K562 (cell line): ENCODE measurements around the gene CCT7. TPM values are rescaled to one million over a fixed set of nuclear protein-coding genes. Genes with fewer than 3 reads are reported as not detected.
"Not testable (repeated sequence)": the region's sequence is repeated elsewhere in the genome, so short reads cannot be mapped to it uniquely, and the experiment has no call there.

Experiments used
- ATAC-seq: fragments of 200-7000 bp; cut with Tn5 transposase; 3 replicates; pipeline ENCODE4 v1.9.1; 2020; ENCODE audit warnings: moderate library complexity
- BruUV-seq: library from RNA; stranded (reverse); fragments of 400-500 nt; replicated peaks from 2 replicates; lab custom pipeline; 2021; lab: Mats Ljungman, UMichigan
- CTCF ChIA-PET: fragments of 300-600 bp; formaldehyde crosslinking; extraction: SDS; loops from one replicate; lab custom pipeline; 2021; ENCODE audit warnings: low intra/inter-chr PET ratio; lab: Yijun Ruan, JAX
- POLR2A ChIA-PET: fragments of 300-600, 350-650 bp; sonication (Branson Sonifier 250); formaldehyde crosslinking; extraction: SDS; loops from one replicate; lab custom pipeline; 2021; ENCODE audit warnings: antibody characterized with exemption, inconsistent platforms; lab: Yijun Ruan, JAX
- DNase-seq, 4 experiments: peaks; one replicate each; pipeline versions ENCODE4 v3.0.0 to v3.0.0-alpha.2; 2011 to 2018; ENCODE audit warnings: low spot score in 3 of 4, mixed read lengths in 3 of 4; ENCODE audit errors: extremely low read depth in 1 of 4
- FAIRE-seq: peaks from 2 replicates; lab custom pipeline; 2011; peaks lifted over from hg19 to GRCh38; lab: Jason Lieb, UNC
- H2AFZ ChIP-seq: 2 replicates; pipeline ENCODE4 v1.6.0; 2011; ENCODE audit warnings: low read depth, low read length, control low read depth, inconsistent platforms
- H3K27ac ChIP-seq: fragments of 200-600 bp; 3 replicates; pipeline ENCODE4 v1.8.0; 2011; ENCODE audit warnings: low read depth, mild to moderate bottlenecking, control low read depth, inconsistent platforms, low read length, moderate library complexity, mixed read lengths; ENCODE audit errors: extremely low read depth
- H3K27me3 ChIP-seq, 2 experiments: fragments of 300-600 bp in 1 of 2; 2 replicates in 1 of 2; 3 replicates in 1 of 2; pipeline versions ENCODE4 v1.6.0 to v1.8.0; 2011; ENCODE audit warnings: inconsistent platforms in 2 of 2, low read length in 2 of 2, mild to moderate bottlenecking in 1 of 2, mixed read lengths in 1 of 2, moderate library complexity in 1 of 2; ENCODE audit not compliant: control insufficient read depth in 2 of 2, insufficient read depth in 2 of 2
- H3K36me3 ChIP-seq: fragments of 300-600 bp; 3 replicates; pipeline ENCODE4 v1.8.0; 2011; ENCODE audit warnings: mild to moderate bottlenecking, low read length, inconsistent platforms; ENCODE audit not compliant: control insufficient read depth, insufficient read depth
- H3K4me1 ChIP-seq, 2 experiments: fragments of 200-600 bp in 1 of 2; replicated peaks in 1 of 2; 2 replicates in 1 of 2; 3 replicates in 1 of 2; pipeline versions ENCODE4 v1.5.1 to v1.8.0; 2011; ENCODE audit warnings: inconsistent platforms in 2 of 2, low read length in 2 of 2, mild to moderate bottlenecking in 1 of 2, mixed read lengths in 1 of 2, moderate library complexity in 1 of 2; ENCODE audit not compliant: control insufficient read depth in 2 of 2, insufficient read depth in 2 of 2
- H3K4me2 ChIP-seq: 2 replicates; pipeline ENCODE4 v1.6.1; 2011; ENCODE audit warnings: low read length, control low read depth, inconsistent platforms, mixed read lengths; ENCODE audit not compliant: insufficient read depth
- H3K4me3 ChIP-seq: fragments of 200-600 bp; sonication (generic), shearing (Covaris generic); 2 replicates; pipeline ENCODE4 v1.5.1; 2016; ENCODE audit warnings: control low read depth, inconsistent platforms
- H3K79me2 ChIP-seq: fragments of 200-600 bp; 3 replicates; pipeline ENCODE4 v1.8.0; 2011; ENCODE audit warnings: low read length, inconsistent platforms; ENCODE audit not compliant: control insufficient read depth, insufficient read depth
- H3K9ac ChIP-seq, 2 experiments: 2 replicates each; pipeline versions ENCODE4 v1.6.0 to v1.6.1; 2011; ENCODE audit warnings: low read depth in 2 of 2, low read length in 2 of 2, control low read depth in 1 of 2, inconsistent platforms in 1 of 2, mild to moderate bottlenecking in 1 of 2, mixed read lengths in 1 of 2; ENCODE audit not compliant: insufficient read depth in 1 of 2
- H3K9me1 ChIP-seq: one replicate; pipeline ENCODE4 v1.6.0; 2011; ENCODE audit warnings: inconsistent platforms, mild to moderate bottlenecking, low read length, moderate library complexity; ENCODE audit not compliant: control insufficient read depth, insufficient read depth
- H3K9me3 ChIP-seq: replicated peaks from 2 replicates; pipeline ENCODE4 v1.5.1; 2011; ENCODE audit warnings: low read depth, low read length, inconsistent platforms; ENCODE audit not compliant: control insufficient read depth, insufficient read depth
- H4K20me1 ChIP-seq: replicated peaks from 2 replicates; pipeline ENCODE4 v1.6.1; 2011; ENCODE audit warnings: low read length, inconsistent platforms, mixed read lengths; ENCODE audit not compliant: control insufficient read depth, insufficient read depth
- CREB3 ChIP-seq: fragments of 450-650 bp; conservative IDR thresholded peaks from 2 replicates; pipeline ENCODE4 v1.6.1; 2016; ENCODE audit warnings: missing genetic modification characterization, low read depth, mild to moderate bottlenecking, missing compliant biosample characterization, moderate library complexity
- ESRRA ChIP-seq: fragments of 450-650 bp; IDR thresholded peaks from 2 replicates; pipeline ENCODE4 v1.6.1; 2014; ENCODE audit warnings: low read depth, mild to moderate bottlenecking, moderate library complexity, borderline replicate concordance
- GABPA ChIP-seq: fragments of 200-800 bp; sonication (Bioruptor generic); conservative IDR thresholded peaks from 2 replicates; pipeline ENCODE4 v1.6.1; 2016; ENCODE audit warnings: low read depth, missing genetic modification characterization, missing compliant biosample characterization
- MCM2 ChIP-seq: fragments of 450-650 bp; IDR thresholded peaks from 2 replicates; pipeline ENCODE4 v1.6.1; 2017; ENCODE audit warnings: low read depth, mild to moderate bottlenecking
- WGBS: fragments of 100-300 bp; shearing (Covaris generic); methylation state at CpG from one replicate; pipeline ENCODE4 v1.1.6; 2016; ENCODE audit warnings: low coverage, mixed read lengths; ENCODE audit not compliant: insufficient coverage; ENCODE audit errors: missing lambda C conversion rate; 5-methylcytosine and 5-hydroxymethylcytosine counted together
- in situ Hi-C: fragments of 300-500 bp; cut with MboI; formaldehyde crosslinking; loops from 4 replicates; pipeline ENCODE4 v1.15.0; 2018; ENCODE audit warnings: inconsistent platforms, mixed read lengths
- intact Hi-C: fragments of 100-400 bp; cut with micrococcal nuclease; formaldehyde crosslinking; loops from 2 replicates; pipeline ENCODE4 v1.14.2; 2022
- polyA plus RNA-seq, 8 experiments: library from polyadenylated mRNA; depleted of rRNA in 4 of 8; stranded (reverse) in 5 of 8; unstranded in 3 of 8; fragments of >200 nt; fragmentation: Nextera tagmentation in 2 of 8; fragmentation: Illumina TruSeq in 1 of 8; extraction: Ambion mirVana in 2 of 8; extraction: Trizol in 1 of 8; gene quantifications; 2 replicates each; pipeline versions ENCODE4 v1.2.1 to v1.2.3, GENCODE V29; 2011 to 2014; ENCODE audit warnings: inconsistent platforms in 1 of 8, missing spikeins in 1 of 8
- total RNA-seq, 7 experiments: library from RNA; depleted of rRNA in 6 of 7; stranded (reverse); fragments of >200 nt in 6 of 7; fragmentation: Illumina TruSeq in 2 of 7; extraction: Trizol in 2 of 7; gene quantifications; 2 replicates each; pipeline versions ENCODE4 v1.2.1 to v1.2.3, GENCODE V29; 2011 to 2021; ENCODE audit warnings: low replicate concordance in 1 of 7
- TF ChIP-seq, protein P1 (sequence below): sonication (generic); formaldehyde crosslinking; IDR thresholded peaks from 2 replicates; pipeline ENCODE4 v1.8.0; 2022; ENCODE audit warnings: mild to moderate bottlenecking, missing genetic modification reagents
- TF ChIP-seq, protein P2 (sequence below): sonication (generic); formaldehyde crosslinking; IDR thresholded peaks from 2 replicates; pipeline ENCODE4 v1.8.1; 2023; ENCODE audit warnings: mild to moderate bottlenecking, missing genetic modification reagents

The CCT7 gene
- total and polyA plus RNA-seq, 9 of the 15 experiments (the other 6 are each of a cell fraction or from before 2014, with no cell fraction given), result 326 to 856 (median 638) TPM

DNA sequence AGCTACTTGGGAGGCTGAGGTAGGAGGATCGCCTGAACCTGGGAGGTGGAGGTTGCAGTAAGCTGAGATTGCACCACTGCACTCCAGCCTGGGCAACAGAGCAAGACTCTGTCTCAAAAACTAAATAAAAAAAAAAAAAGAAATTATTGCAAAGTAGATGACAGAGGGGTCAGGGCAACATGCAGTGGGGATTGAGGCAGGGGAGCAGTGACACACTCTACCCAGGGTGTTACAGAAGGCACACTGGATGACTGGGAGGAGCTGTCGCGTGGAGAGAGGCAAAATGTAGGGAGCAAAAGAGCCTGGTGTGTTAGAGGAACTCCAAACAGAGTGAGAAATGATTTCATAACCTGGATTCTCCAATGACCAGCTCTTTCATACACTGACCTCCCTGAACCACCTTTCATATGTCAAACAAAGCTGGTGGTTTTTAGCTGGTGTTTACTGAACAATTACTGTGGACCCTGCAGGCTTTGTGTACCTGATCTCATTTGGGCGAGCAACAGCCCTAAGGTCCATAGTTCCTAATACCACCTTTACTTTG, 28.1 kb downstream of the CCT7 start:
- peaks cover 3% of the 10 kb centered on the region; the same call in 1 of the 3 replicates for H3K36me3 ChIP-seq
- intact Hi-C loops (loop anchor here (5.0 kb wide), 1 partner anchor 175 kb away; no protein-coding TSS in a partner anchor), in situ Hi-C loops (no loop called here)
- H3K9me1 ChIP-seq, result no peaks in the 10 kb centered on the region
- H3K79me2 ChIP-seq, result no peaks in the 10 kb centered on the region
- ATAC-seq (no peak), FAIRE-seq (no peak), DNase-seq (no peak)
- H3K27ac ChIP-seq, result no peak overlapping the region
- no TSS peak for BruUV-seq
- no peak overlapping the region for H3K9ac ChIP-seq
- H4K20me1 ChIP-seq, result peaks cover 9% of the 10 kb centered on the region; the same call in 1 of the 2 replicates
- H3K4me2 ChIP-seq, result no peak overlapping the region
- WGBS, result 46% methylated on average over 4 of the region's 4 CpGs
- TF ChIP-seq, protein P1, sequence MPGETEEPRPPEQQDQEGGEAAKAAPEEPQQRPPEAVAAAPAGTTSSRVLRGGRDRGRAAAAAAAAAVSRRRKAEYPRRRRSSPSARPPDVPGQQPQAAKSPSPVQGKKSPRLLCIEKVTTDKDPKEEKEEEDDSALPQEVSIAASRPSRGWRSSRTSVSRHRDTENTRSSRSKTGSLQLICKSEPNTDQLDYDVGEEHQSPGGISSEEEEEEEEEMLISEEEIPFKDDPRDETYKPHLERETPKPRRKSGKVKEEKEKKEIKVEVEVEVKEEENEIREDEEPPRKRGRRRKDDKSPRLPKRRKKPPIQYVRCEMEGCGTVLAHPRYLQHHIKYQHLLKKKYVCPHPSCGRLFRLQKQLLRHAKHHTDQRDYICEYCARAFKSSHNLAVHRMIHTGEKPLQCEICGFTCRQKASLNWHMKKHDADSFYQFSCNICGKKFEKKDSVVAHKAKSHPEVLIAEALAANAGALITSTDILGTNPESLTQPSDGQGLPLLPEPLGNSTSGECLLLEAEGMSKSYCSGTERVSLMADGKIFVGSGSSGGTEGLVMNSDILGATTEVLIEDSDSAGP, result no peak
- TF ChIP-seq GABPA (tag) (no peak), CREB3 (no peak), ESRRA (no peak), MCM2 (no peak)
- TF ChIP-seq, protein P2, sequence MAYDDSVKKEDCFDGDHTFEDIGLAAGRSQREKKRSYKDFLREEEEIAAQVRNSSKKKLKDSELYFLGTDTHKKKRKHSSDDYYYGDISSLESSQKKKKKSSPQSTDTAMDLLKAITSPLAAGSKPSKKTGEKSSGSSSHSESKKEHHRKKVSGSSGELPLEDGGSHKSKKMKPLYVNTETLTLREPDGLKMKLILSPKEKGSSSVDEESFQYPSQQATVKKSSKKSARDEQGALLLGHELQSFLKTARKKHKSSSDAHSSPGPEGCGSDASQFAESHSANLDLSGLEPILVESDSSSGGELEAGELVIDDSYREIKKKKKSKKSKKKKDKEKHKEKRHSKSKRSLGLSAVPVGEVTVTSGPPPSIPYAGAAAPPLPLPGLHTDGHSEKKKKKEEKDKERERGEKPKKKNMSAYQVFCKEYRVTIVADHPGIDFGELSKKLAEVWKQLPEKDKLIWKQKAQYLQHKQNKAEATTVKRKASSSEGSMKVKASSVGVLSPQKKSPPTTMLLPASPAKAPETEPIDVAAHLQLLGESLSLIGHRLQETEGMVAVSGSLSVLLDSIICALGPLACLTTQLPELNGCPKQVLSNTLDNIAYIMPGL (CRISPR knock-in tag), result no peak
- ChIA-PET POLR2A (interaction anchor here (1.4 kb wide), 1 partner anchor 26 kb away, joined by 6 read pairs; no protein-coding TSS in a partner anchor), CTCF (no interaction called here)
- no peaks in the 10 kb centered on the region for H3K9me3 ChIP-seq
- no peak overlapping the region for H2AFZ ChIP-seq
- H3K4me1 ChIP-seq, result peaks cover 2 to 14% of the 10 kb centered on the region in 2 experiments; a peak in 2 of 5 replicates
- no peak overlapping the region for H3K4me3 ChIP-seq
- H3K27me3 ChIP-seq, result peaks cover 0 to 3% of the 10 kb centered on the region in 2 experiments; a peak in 1 of 5 replicates

DNA sequence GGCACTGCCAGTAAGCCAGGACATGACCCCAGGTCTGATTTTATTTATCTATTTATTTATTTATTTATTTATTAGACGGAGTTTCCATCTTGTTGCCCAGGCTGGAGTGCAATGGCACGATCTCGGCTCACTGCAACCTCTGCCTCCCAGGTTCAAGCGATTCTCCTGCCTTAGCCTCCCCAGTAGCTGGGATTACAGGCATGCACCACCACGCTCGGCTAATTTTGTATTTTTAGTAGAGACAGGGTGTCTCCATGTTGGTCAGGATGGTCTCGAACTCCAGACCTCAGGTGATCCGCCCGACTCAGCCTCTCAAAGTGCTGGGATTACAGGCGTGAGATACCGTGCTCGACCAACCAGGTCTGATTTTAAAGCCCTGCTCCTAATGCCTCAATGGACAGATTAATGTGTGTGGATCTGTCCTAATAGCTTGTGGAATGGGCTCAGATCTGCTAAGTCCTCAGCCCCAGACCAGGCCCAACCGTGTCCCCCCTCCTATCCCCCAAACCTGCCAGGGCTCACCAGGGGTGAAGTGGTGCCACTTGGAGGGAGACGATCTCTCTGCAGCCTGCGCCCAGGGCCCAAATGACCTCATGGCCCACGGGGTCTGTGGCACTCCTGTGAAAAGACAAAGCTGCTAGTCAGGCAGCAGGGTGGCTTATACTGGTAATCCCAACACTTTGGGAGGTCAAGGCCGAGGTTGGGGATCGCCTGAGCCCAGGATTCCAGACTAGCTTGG, 28.8 kb downstream of the CCT7 start:
- H3K4me3 ChIP-seq, BruUV-seq, H3K4me2 ChIP-seq, in situ Hi-C loops, H3K79me2 ChIP-seq, ATAC-seq, H3K9me1 ChIP-seq, H3K27me3 ChIP-seq, DNase-seq, H4K20me1 ChIP-seq, FAIRE-seq, H3K27ac ChIP-seq, H2AFZ ChIP-seq, H3K36me3 ChIP-seq, H3K9me3 ChIP-seq: not testable (repeated sequence)
- peaks cover 2 to 14% of the 10 kb centered on the region in 2 experiments; a peak in 2 of 5 replicates for H3K4me1 ChIP-seq
- POLR2A ChIA-PET, result interaction anchor here (1.4 kb wide), 1 partner anchor 27 kb away, joined by 6 read pairs; no protein-coding TSS in a partner anchor
- CTCF ChIA-PET, result interaction anchor here (0.6 kb wide), 1 partner anchor 99 kb away, joined by 3 read pairs; no protein-coding TSS in a partner anchor
- 52% methylated on average over 14 of the region's 18 CpGs for WGBS
- H3K9ac ChIP-seq, result peak overlapping the region in 1 of 2 experiments; percentile 45; a peak in 1 of 4 replicates
- intact Hi-C loops, result loop anchor here (5.0 kb wide), 1 partner anchor 176 kb away; no protein-coding TSS in a partner anchor
